GM12878 (cell line): ENCODE data around the gene MUC20.

Source experiments
- CTCF ChIP-seq, 3 experiments: IDR thresholded peaks in 2 of 3; conservative IDR thresholded peaks in 1 of 3; 2 replicates each; pipeline ENCODE4 v1.5.1; 2011; ENCODE audit warnings: low read depth in 3 of 3, low read length in 3 of 3, mild to moderate bottlenecking in 3 of 3, control low read depth in 2 of 3, moderate library complexity in 2 of 3, inconsistent platforms in 1 of 3, mixed read lengths in 1 of 3; ENCODE audit not compliant: control insufficient read depth in 2 of 3, insufficient read depth in 1 of 3; ENCODE audit errors: extremely low read depth in 1 of 3
- E4F1 ChIP-seq: fragments of 450-650 bp; IDR thresholded peaks from 2 replicates; pipeline ENCODE4 v1.6.1; 2018; ENCODE audit warnings: borderline replicate concordance, mild to moderate bottlenecking; ENCODE audit not compliant: partially characterized antibody
- EGR1 ChIP-seq, 2 experiments: IDR thresholded peaks; 1 replicate in 1 of 2; 2 replicates in 1 of 2; pipeline ENCODE4 v1.6.1; 2011 to 2012; ENCODE audit warnings: low read depth in 2 of 2, low read length in 2 of 2, borderline replicate concordance in 1 of 2, mild to moderate bottlenecking in 1 of 2, moderate library complexity in 1 of 2
- EZH2 ChIP-seq: IDR thresholded peaks from 2 replicates; pipeline ENCODE4 v1.6.1; 2012; ENCODE audit warnings: low read depth, mild to moderate bottlenecking, control low read depth, inconsistent platforms, low read length, borderline replicate concordance; ENCODE audit not compliant: control insufficient read depth
- HDGF ChIP-seq: fragments of 450-650 bp; IDR thresholded peaks from 2 replicates; pipeline ENCODE4 v1.6.1; 2016; ENCODE audit warnings: antibody characterized with exemption
- MAX ChIP-seq: IDR thresholded peaks from 2 replicates; pipeline ENCODE4 v1.6.1; 2012; ENCODE audit warnings: low read depth, low read length, improper control_type of control experiment
- MXI1 ChIP-seq: fragments of 150-350 bp; IDR thresholded peaks from 2 replicates; pipeline ENCODE4 v1.6.1; 2011; ENCODE audit warnings: low read depth, mild to moderate bottlenecking, inconsistent platforms, low read length, improper control_type of control experiment
- PKNOX1 ChIP-seq: fragments of 450-650 bp; IDR thresholded peaks from 2 replicates; pipeline ENCODE4 v1.6.1; 2016; ENCODE audit warnings: mild to moderate bottlenecking
- POLR2A ChIP-seq: IDR thresholded peaks from 2 replicates; pipeline ENCODE4 v1.6.1; 2011; ENCODE audit warnings: low read depth, mild to moderate bottlenecking, low read length
- RAD21 ChIP-seq: IDR thresholded peaks from 2 replicates; pipeline ENCODE4 v1.6.1; 2011; ENCODE audit warnings: mild to moderate bottlenecking, low read depth, low read length, moderate library complexity; ENCODE audit not compliant: insufficient read depth
- REST ChIP-seq: IDR thresholded peaks from 2 replicates; pipeline ENCODE4 v1.6.1; 2012; ENCODE audit warnings: mild to moderate bottlenecking, low read depth, low read length
- SRF ChIP-seq, 2 experiments: IDR thresholded peaks; 2 replicates each; pipeline ENCODE4 v1.6.1; 2011; ENCODE audit warnings: low read depth in 2 of 2, low read length in 2 of 2, mild to moderate bottlenecking in 1 of 2, moderate library complexity in 1 of 2
- TCF7 ChIP-seq: IDR thresholded peaks from 2 replicates; pipeline ENCODE4 v1.6.1; 2014; ENCODE audit warnings: antibody characterized with exemption, borderline replicate concordance
- ZNF687 ChIP-seq: fragments of 450-650 bp; IDR thresholded peaks from 2 replicates; pipeline ENCODE4 v1.6.1; 2017; ENCODE audit warnings: mild to moderate bottlenecking, moderate library complexity

GRCh38 chr3:195744437-195744836 lies 23.7 kb downstream of the MUC20 start:
- TF ChIP-seq MXI1 = no peak
- no peak for TF ChIP-seq POLR2A
- no peak for TF ChIP-seq REST
- TF ChIP-seq PKNOX1 = no peak
- no peak for TF ChIP-seq CTCF (IDR thresholded peaks at IDR 0.05 in 2 of 3, conservative IDR thresholded peaks at IDR 0.05 in 1 of 3; ENCODE audit: control insufficient read depth in 2 of 3, extremely low read depth in 1 of 3, insufficient read depth in 1 of 3, low read depth in 3 of 3, low read length in 3 of 3)
- no peak for TF ChIP-seq SRF (IDR thresholded peaks at IDR 0.05; ENCODE audit: low read depth in 2 of 2, low read length in 2 of 2)
- TF ChIP-seq EZH2 = no peak
- TF ChIP-seq RAD21 = no peak
- TF ChIP-seq TCF7 = no peak
- TF ChIP-seq E4F1 = no peak
- no peak for TF ChIP-seq HDGF
- TF ChIP-seq EGR1 (IDR thresholded peaks at IDR 0.05; ENCODE audit: borderline replicate concordance in 1 of 2, low read depth in 2 of 2, low read length in 2 of 2) = no peak
- TF ChIP-seq MAX = no peak
- no peak for TF ChIP-seq ZNF687
